ENCODE results near the gene GNG2. TPM values are rescaled to one million over a fixed set of nuclear protein-coding genes. Genes with fewer than 3 reads are reported as not detected.
"Not testable (repeated sequence)": the region's sequence is repeated elsewhere in the genome, so short reads cannot be mapped to it uniquely, and the experiment has no call there.

Gene GNG2
- total RNA-seq, 1 donor from 2014 or later, result 9.3 TPM

GRCh38 chr14:51901475-51902024 is 41.1 kb downstream of the GNG2 start:
- no peak overlapping the region for H3K4me3 Mint-ChIP-seq (ENCODE audit: low read depth)
- TF ChIP-seq, protein P1, sequence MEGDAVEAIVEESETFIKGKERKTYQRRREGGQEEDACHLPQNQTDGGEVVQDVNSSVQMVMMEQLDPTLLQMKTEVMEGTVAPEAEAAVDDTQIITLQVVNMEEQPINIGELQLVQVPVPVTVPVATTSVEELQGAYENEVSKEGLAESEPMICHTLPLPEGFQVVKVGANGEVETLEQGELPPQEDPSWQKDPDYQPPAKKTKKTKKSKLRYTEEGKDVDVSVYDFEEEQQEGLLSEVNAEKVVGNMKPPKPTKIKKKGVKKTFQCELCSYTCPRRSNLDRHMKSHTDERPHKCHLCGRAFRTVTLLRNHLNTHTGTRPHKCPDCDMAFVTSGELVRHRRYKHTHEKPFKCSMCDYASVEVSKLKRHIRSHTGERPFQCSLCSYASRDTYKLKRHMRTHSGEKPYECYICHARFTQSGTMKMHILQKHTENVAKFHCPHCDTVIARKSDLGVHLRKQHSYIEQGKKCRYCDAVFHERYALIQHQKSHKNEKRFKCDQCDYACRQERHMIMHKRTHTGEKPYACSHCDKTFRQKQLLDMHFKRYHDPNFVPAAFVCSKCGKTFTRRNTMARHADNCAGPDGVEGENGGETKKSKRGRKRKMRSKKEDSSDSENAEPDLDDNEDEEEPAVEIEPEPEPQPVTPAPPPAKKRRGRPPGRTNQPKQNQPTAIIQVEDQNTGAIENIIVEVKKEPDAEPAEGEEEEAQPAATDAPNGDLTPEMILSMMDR (IDR thresholded peaks at IDR 0.05; ENCODE audit: unreplicated experiment), result no peak
- H3K4me1 Mint-ChIP-seq (ENCODE audit: low read depth), result no peaks in the 10 kb centered on the region
- H3K27ac Mint-ChIP-seq, result no peak overlapping the region
- H3K27me3 Mint-ChIP-seq, result no peaks in the 10 kb centered on the region
- no peaks in the 10 kb centered on the region for H3K36me3 Mint-ChIP-seq (ENCODE audit: insufficient read depth)
- no peaks in the 10 kb centered on the region for H3K9me3 Mint-ChIP-seq (ENCODE audit: low read depth)
- no peak for DNase-seq (ENCODE audit: low spot score, unreplicated experiment)

GRCh38 chr14:51905656-51906121 is 45.3 kb downstream of the GNG2 start:
- not testable (repeated sequence) for DNase-seq (ENCODE audit: low spot score, unreplicated experiment); H3K4me3 Mint-ChIP-seq (ENCODE audit: low read depth); H3K9me3 Mint-ChIP-seq (ENCODE audit: low read depth); H3K27me3 Mint-ChIP-seq; H3K27ac Mint-ChIP-seq; H3K36me3 Mint-ChIP-seq (ENCODE audit: insufficient read depth); H3K4me1 Mint-ChIP-seq (ENCODE audit: low read depth)

DNA sequence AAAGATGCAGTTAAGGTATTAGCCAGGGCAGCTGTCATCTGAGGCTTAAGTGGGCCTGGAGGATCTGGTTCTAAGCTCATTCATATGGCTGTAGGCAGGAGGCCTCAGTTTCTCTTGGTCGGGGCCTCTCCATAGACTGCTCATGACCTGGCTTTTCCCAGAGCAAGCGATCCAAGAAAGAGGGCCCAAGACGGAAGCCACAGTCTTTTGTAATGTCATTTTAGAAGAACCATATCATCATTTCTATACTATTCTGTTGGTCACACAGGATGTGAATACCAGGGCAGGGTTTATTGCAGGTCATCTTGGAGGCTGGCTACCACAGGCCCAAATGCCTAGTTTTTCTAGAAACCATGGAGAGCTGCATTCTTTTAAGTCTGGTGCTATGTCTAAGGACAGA is 47.7 kb downstream of the GNG2 start:
- no peak for DNase-seq (ENCODE audit: low spot score, unreplicated experiment)
- Mint-ChIP-seq H3K9me3 (ENCODE audit: low read depth) (no peaks in the 10 kb centered on the region), H3K36me3 (ENCODE audit: insufficient read depth) (no peaks in the 10 kb centered on the region), H3K4me1 (ENCODE audit: low read depth) (no peaks in the 10 kb centered on the region), H3K4me3 (ENCODE audit: low read depth) (no peak overlapping the region), H3K27me3 (no peaks in the 10 kb centered on the region), H3K27ac (no peak overlapping the region)
- TF ChIP-seq, protein P1 (IDR thresholded peaks at IDR 0.05; ENCODE audit: unreplicated experiment), result no peak

- no peaks in the 10 kb centered on the region for H3K4me1 Mint-ChIP-seq (ENCODE audit: low read depth)
- H3K27me3 Mint-ChIP-seq, result no peaks in the 10 kb centered on the region
- no peaks in the 10 kb centered on the region for H3K36me3 Mint-ChIP-seq (ENCODE audit: insufficient read depth)
- no peaks in the 10 kb centered on the region for H3K9me3 Mint-ChIP-seq (ENCODE audit: low read depth)
- H3K27ac Mint-ChIP-seq, result no peak overlapping the region
- DNase-seq (ENCODE audit: low spot score, unreplicated experiment), result no peak
- TF ChIP-seq, protein P1 (IDR thresholded peaks at IDR 0.05; ENCODE audit: unreplicated experiment), result no peak
- no peak overlapping the region for H3K4me3 Mint-ChIP-seq (ENCODE audit: low read depth)
Observed at GRCh38 chr14:51912112-51912786, 51.8 kb downstream of the GNG2 start.

GRCh38 chr14:51914310-51914709 is 53.9 kb downstream of the GNG2 start:
- Mint-ChIP-seq H3K27me3 (no peaks in the 10 kb centered on the region), H3K36me3 (ENCODE audit: insufficient read depth) (no peaks in the 10 kb centered on the region), H3K4me3 (ENCODE audit: low read depth) (no peak overlapping the region), H3K9me3 (ENCODE audit: low read depth) (no peaks in the 10 kb centered on the region), H3K27ac (no peak overlapping the region), H3K4me1 (ENCODE audit: low read depth) (no peaks in the 10 kb centered on the region)
- TF ChIP-seq, protein P1 (IDR thresholded peaks at IDR 0.05; ENCODE audit: unreplicated experiment), result no peak
- DNase-seq (ENCODE audit: low spot score, unreplicated experiment), result no peak

DNA sequence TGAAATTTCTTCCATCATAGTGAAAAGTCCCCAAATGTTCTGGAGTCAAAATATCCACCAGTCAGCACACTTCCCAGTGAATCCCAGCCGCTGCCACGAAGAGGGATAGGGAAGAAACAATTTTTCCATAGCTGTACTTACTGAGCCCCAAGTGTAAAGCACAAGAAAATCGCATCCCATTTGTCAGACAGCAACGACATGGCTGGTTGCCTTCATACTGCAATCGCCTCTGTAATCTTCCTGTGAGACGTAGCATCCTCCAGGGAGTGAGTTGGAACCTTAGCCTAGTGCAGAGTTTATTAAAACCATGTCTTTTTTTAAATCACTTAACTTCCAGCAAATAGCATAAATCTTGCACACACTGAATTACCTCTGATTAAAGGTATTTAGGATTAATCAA is 56.8 kb downstream of the GNG2 start:
- no peak overlapping the region for H3K4me3 Mint-ChIP-seq (ENCODE audit: low read depth)
- H3K27me3 Mint-ChIP-seq, result no peaks in the 10 kb centered on the region
- TF ChIP-seq, protein P1 (IDR thresholded peaks at IDR 0.05; ENCODE audit: unreplicated experiment), result no peak
- H3K9me3 Mint-ChIP-seq (ENCODE audit: low read depth), result no peaks in the 10 kb centered on the region
- no peak overlapping the region for H3K27ac Mint-ChIP-seq
- no peaks in the 10 kb centered on the region for H3K36me3 Mint-ChIP-seq (ENCODE audit: insufficient read depth)
- H3K4me1 Mint-ChIP-seq (ENCODE audit: low read depth), result no peaks in the 10 kb centered on the region
- no peak for DNase-seq (ENCODE audit: low spot score, unreplicated experiment)

Data from progenitor cell of endocrine pancreas (in vitro differentiated cells).